Hepatocyte (in vitro differentiated cells): Measurements from ENCODE around the gene CCL11.

Experiments used
- EZH2phosphoT487 ChIP-seq: fragments of 200-600 bp; sonication (generic); IDR thresholded peaks from one replicate; pipeline ENCODE4 v1.6.1; 2018; ENCODE audit warnings: antibody characterized with exemption, mild to moderate bottlenecking, low read depth, moderate library complexity; ENCODE audit not compliant: unreplicated experiment, severe bottlenecking
- TF ChIP-seq, protein P1 (sequence below): fragments of 200-600 bp; sonication (generic); IDR thresholded peaks from 2 replicates; pipeline ENCODE4 v1.5.1; 2016; ENCODE audit warnings: antibody characterized with exemption, mild to moderate bottlenecking; ENCODE audit not compliant: poor library complexity

DNA sequence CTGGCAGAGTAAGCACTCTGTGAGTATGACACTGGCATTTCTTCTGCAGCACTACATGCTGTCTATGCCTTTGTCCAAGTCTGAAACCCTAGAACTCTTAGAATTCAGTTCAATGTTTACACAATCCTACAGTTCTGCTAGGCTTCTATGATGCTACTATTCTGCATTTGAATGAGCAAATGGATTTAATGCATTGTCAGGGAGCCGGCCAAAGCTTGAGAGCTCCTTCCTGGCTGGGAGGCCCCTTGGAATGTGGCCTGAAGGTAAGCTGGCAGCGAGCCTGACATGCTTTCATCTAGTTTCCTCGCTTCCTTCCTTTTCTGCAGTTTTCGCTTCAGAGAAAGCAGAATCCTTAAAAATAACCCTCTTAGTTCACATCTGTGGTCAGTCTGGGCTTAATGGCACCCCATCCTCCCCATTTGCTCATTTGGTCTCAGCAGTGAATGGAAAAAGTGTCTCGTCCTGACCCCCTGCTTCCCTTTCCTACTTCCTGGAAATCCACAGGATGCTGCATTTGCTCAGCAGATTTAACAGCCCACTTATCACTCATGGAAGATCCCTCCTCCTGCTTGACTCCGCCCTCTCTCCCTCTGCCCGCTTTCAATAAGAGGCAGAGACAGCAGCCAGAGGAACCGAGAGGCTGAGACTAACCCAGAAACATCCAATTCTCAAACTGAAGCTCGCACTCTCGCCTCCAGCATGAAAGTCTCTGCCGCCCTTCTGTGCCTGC, 30.7 kb upstream of the CCL11 start, which contains the start of gene CCL2:
- TF ChIP-seq, protein P1, sequence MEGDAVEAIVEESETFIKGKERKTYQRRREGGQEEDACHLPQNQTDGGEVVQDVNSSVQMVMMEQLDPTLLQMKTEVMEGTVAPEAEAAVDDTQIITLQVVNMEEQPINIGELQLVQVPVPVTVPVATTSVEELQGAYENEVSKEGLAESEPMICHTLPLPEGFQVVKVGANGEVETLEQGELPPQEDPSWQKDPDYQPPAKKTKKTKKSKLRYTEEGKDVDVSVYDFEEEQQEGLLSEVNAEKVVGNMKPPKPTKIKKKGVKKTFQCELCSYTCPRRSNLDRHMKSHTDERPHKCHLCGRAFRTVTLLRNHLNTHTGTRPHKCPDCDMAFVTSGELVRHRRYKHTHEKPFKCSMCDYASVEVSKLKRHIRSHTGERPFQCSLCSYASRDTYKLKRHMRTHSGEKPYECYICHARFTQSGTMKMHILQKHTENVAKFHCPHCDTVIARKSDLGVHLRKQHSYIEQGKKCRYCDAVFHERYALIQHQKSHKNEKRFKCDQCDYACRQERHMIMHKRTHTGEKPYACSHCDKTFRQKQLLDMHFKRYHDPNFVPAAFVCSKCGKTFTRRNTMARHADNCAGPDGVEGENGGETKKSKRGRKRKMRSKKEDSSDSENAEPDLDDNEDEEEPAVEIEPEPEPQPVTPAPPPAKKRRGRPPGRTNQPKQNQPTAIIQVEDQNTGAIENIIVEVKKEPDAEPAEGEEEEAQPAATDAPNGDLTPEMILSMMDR, result no peak
- TF ChIP-seq EZH2phosphoT487, result no peak
